Gastroesophageal sphincter (tissue), 3 donors: ENCODE results near the gene MYG1.

Experiments
- CTCF ChIP-seq, 4 experiments: fragments of 200-600 bp in 2 of 4; fragments of 450-650 bp in 2 of 4; sonication (generic) in 1 of 4; IDR thresholded peaks; one replicate each; pipeline ENCODE4 v1.5.1; 2017 to 2019; ENCODE audit warnings: antibody characterized with exemption in 4 of 4, mild to moderate bottlenecking in 2 of 4, moderate library complexity in 2 of 4
- EP300 ChIP-seq: sonication (generic); formaldehyde crosslinking; IDR thresholded peaks from one replicate; pipeline ENCODE4 v1.6.1; 2017; ENCODE audit warnings: antibody characterized with exemption, mild to moderate bottlenecking
- POLR2A ChIP-seq, 2 donors: fragments of 450-650 bp; IDR thresholded peaks; one replicate each; pipeline ENCODE4 v1.6.1; 2017; ENCODE audit warnings: antibody characterized with exemption in 2 of 2, mild to moderate bottlenecking in 2 of 2, moderate library complexity in 1 of 2
- POLR2AphosphoS5 ChIP-seq: sonication (generic); formaldehyde crosslinking; IDR thresholded peaks from one replicate; pipeline ENCODE4 v1.6.1; 2017; ENCODE audit warnings: antibody characterized with exemption

GRCh38 chr12:53286448-53286847 lies 13.0 kb upstream of the MYG1 start:
- TF ChIP-seq CTCF (IDR thresholded peaks at IDR 0.05), result no peak
- no peak for TF ChIP-seq POLR2A (IDR thresholded peaks at IDR 0.05)
- TF ChIP-seq EP300, result no peak
- TF ChIP-seq POLR2AphosphoS5, result no peak
